Measurements from ENCODE around the gene STK11. TPM values are rescaled to one million over a fixed set of nuclear protein-coding genes. Genes with fewer than 3 reads are reported as not detected.

Gene STK11
- total RNA-seq, 4 donors from 2014 or later, result 98.4 to 135 (median 117) TPM

GRCh38 chr19:1252221-1252820 is 46.7 kb downstream of the STK11 start:
- no peaks in the 10 kb centered on the region for H3K27me3 ChIP-seq
- peaks cover 0 to 60% (median 0%) of the 10 kb centered on the region in 3 donors for H3K36me3 ChIP-seq
- H3K4me3 ChIP-seq, result peak overlapping the region; percentile 86 to 93 (median 88)
- H3K27ac ChIP-seq, result peak overlapping the region; percentile 95 to 100 (median 100)
- TF ChIP-seq POLR2A (IDR thresholded peaks at IDR 0.05) (no peak), CTCF (IDR thresholded peaks at IDR 0.05) (no peak)
- H3K4me1 ChIP-seq, result peaks cover 7 to 56% (median 32%) of the 10 kb centered on the region in 4 donors
- no peaks in the 10 kb centered on the region for H3K9me3 ChIP-seq
- DNase-seq, result peak; percentile 83 to 91 (median 83)

- TF ChIP-seq CTCF (IDR thresholded peaks at IDR 0.05) (peak in 3 of 6 experiments; percentile 15 to 25 (median 22)), POLR2A (IDR thresholded peaks at IDR 0.05) (peak in 1 of 2 donors; percentile 26)
- Histone ChIP-seq H3K9me3 (no peaks in the 10 kb centered on the region), H3K27ac (peak overlapping the region; percentile 95 to 100 (median 100)), H3K4me3 (peak overlapping the region; percentile 86 to 93 (median 88)), H3K4me1 (peaks cover 7 to 56% (median 34%) of the 10 kb centered on the region in 4 donors), H3K27me3 (no peaks in the 10 kb centered on the region), H3K36me3 (peaks cover 0 to 67% (median 0%) of the 10 kb centered on the region in 3 donors)
- DNase-seq, result peak; percentile 92 to 96 (median 92)
Measured at GRCh38 chr19:1252821-1253513, 47.4 kb downstream of the STK11 start.

GRCh38 chr19:1253514-1254080 is 48.0 kb downstream of the STK11 start:
- Histone ChIP-seq H3K4me3 (peak overlapping the region; percentile 86 to 93 (median 88)), H3K27ac (peak overlapping the region; percentile 95 to 100 (median 100)), H3K9me3 (no peaks in the 10 kb centered on the region), H3K27me3 (no peaks in the 10 kb centered on the region), H3K36me3 (peaks cover 0 to 69% (median 0%) of the 10 kb centered on the region in 3 donors), H3K4me1 (peaks cover 7 to 61% (median 37%) of the 10 kb centered on the region in 4 donors)
- DNase-seq, result peak in 1 of 3 donors; percentile 83
- no peak for TF ChIP-seq CTCF (IDR thresholded peaks at IDR 0.05)
- TF ChIP-seq POLR2A (IDR thresholded peaks at IDR 0.05), result no peak

GRCh38 chr19:1254081-1254527 is 48.5 kb downstream of the STK11 start:
- peaks cover 7 to 66% (median 39%) of the 10 kb centered on the region in 4 donors for H3K4me1 ChIP-seq
- TF ChIP-seq POLR2A (IDR thresholded peaks at IDR 0.05) (no peak), CTCF (IDR thresholded peaks at IDR 0.05) (no peak)
- H3K27ac ChIP-seq, result peak overlapping the region; percentile 95 to 100 (median 100)
- no peaks in the 10 kb centered on the region for H3K27me3 ChIP-seq
- peak overlapping the region in 3 of 4 donors; percentile 86 to 93 (median 89) for H3K4me3 ChIP-seq
- H3K36me3 ChIP-seq, result peaks cover 0 to 69% (median 0%) of the 10 kb centered on the region in 3 donors
- H3K9me3 ChIP-seq, result no peaks in the 10 kb centered on the region
- peak in 2 of 3 donors; percentile 58 to 62 for DNase-seq

GRCh38 chr19:1254530-1255185 is 49.1 kb downstream of the STK11 start:
- Histone ChIP-seq H3K27ac (peak overlapping the region; percentile 95 to 100 (median 100)), H3K9me3 (no peaks in the 10 kb centered on the region), H3K4me1 (peaks cover 7 to 72% (median 45%) of the 10 kb centered on the region in 4 donors), H3K27me3 (no peaks in the 10 kb centered on the region), H3K36me3 (peaks cover 0 to 69% (median 0%) of the 10 kb centered on the region in 3 donors), H3K4me3 (peak overlapping the region in 2 of 4 donors; percentile 86 to 93)
- DNase-seq, result peak in 1 of 3 donors; percentile 49
- TF ChIP-seq POLR2A (IDR thresholded peaks at IDR 0.05) (no peak), CTCF (IDR thresholded peaks at IDR 0.05) (no peak)
